COLO668 (cell line): ENCODE results near the gene SPSB1.
"Not testable (repeated sequence)": the region's sequence is repeated elsewhere in the genome, so short reads cannot be mapped to it uniquely, and the experiment has no call there.

Source experiments
- DNase-seq: peaks from one replicate; lab custom pipeline; 2025; ENCODE audit not compliant: unreplicated experiment; lab: John Stamatoyannopoulos, UW

Gene SPSB1

DNA sequence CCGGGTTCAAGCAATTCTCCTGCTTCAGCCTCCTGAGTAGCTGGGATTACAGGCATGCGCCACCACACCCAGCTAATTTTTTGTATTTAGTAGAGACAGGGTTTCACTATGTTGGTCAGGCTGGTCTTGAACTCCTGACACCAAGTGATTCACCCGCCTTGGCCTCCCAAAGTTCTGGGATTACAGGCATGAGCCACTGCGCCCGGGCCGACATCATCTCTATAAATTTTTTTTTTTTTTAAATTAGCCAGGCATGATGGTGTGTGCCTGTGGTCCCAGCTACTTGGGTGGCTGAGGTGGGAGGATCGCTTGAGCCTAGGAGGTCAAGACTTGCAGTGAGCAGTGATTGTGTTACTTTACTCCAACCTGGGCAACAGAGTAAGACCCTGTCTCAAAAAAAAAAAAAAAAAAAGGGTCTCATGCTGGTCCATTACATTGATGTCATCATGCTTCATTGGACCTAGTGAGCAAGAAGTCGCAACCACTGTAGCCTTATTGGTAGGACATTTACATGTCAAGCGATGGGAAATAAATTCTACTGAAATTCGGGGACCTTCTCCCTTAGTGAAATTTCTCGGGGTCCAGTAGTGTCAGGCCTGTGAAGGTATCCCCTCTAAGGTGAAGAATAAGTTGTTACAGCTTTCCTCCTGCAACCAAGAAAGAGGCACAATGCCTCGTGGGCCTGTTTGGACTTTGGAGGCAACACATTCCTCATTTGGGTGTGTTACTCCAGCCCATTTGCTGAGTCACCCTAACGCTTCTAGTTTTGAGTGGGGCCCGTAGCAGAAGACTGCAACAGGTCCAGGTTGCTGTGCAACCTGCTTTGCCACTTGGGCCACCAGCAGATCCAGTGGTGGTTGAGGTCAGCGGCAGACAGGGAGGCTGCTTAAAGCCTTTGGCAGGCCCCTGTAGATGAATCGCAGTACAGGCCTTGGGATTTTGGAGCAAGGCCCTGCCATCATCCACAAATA, 7.2 kb downstream of the SPSB1 start:
- DNase-seq, result not testable (repeated sequence)

GRCh38 chr1:9300573-9300972, 7.9 kb downstream of the SPSB1 start:
- no peak for DNase-seq

DNA sequence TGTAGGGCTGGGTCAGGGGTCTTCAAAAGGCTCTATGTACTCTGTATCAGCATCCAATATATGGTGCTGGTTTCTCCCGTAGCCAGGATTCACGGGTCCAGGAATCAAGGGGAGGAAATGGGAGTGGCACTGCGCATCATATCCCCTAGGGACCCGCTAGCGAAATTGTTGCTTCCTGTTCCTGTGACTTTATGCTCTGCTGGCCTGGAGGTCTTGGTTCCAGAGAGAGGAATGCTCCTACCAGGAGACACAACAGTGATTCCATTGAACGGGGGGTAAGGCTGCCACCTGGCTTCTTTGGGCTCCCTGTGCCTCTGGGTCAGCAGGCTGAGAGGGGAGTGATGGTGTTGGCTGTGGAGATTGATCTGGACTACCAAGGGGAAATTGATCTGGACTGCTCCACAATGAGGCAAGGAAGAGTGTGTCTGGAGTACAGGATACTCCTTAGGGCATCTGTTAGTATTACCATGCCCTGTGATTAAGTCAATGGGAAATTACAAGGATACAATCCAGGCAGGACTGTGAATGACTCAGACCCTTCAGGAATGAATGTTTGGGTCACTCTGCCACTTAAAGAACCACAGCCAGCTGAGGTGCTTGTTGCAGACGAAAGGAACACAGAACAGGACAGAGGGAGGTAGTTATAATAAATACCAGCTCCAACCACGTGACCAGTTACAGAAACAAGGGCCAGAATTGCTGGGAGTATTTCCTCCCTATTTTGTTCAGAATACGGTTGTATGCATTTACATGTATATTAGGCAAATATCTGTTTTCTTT, 10.2 kb downstream of the SPSB1 start:
- no peak for DNase-seq

- DNase-seq, result no peak
Observed at GRCh38 chr1:9303916-9304315, 11.2 kb downstream of the SPSB1 start.

DNA sequence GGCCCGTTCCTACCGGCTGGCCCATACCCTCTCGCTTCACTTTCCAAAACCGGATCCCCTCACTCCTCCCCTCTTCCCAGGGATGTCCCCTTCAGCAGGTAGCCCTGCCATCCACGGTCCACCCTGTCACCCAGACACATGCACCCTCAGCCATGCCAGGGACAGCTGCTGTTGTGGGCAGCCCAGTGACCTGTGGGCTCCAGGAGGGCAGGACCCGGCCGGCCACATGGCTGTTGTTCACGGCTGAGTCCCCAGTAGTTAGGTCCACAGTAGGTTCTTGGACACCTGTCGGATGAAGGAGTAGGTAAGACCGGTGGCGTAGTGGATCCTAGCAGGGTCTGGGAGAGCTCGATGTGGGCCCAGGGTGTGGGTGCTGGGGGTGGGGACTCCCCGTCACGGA, 12.5 kb downstream of the SPSB1 start:
- DNase-seq, result no peak

GRCh38 chr1:9306006-9306405, 13.3 kb downstream of the SPSB1 start:
- no peak for DNase-seq

DNA sequence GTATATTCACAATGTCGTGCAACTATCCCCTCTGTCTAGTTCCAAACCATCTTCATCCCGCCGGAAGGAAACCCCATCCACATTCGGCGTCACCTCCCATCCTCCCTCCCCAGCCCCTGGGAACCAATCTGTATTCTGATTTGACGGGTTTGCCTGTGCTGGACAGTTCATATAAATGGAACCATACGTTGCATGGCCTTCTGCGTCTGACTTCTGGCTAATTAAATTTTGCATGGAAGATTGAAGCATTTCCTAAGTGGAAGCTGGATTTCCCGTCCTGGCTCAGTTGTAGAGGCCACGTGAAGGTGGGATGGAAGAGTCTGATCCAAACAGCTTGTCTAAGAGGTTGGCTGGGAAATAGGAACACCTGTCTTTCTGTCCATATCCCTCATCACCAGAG, 14.6 kb downstream of the SPSB1 start:
- no peak for DNase-seq

DNA sequence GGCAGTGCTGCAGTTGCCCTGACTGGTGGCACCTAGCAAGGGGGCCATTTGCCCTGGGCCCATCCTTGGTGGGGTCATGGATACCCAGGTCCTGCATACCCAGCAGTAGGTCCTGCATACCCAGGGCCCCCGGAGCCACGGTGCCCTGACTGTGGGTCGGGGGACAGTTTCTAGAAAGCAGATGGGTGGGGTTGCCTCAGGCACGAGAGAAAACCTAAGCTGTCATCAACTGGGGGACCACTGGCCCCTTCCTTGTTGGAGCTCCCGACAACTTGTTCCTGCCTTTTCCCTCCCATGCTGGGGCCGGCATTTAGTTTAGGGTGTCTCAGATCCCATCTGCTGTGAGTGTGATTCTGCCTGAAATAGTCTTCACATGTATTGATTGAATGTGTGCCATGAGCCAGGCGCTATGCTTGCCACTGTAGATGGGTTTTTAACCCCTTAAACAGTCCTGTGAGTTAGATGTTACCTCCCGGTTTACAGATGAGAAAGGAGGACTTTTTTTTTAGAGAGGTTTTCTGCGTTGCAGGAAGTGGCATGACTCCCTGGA, 15.6 kb downstream of the SPSB1 start:
- no peak for DNase-seq

DNA sequence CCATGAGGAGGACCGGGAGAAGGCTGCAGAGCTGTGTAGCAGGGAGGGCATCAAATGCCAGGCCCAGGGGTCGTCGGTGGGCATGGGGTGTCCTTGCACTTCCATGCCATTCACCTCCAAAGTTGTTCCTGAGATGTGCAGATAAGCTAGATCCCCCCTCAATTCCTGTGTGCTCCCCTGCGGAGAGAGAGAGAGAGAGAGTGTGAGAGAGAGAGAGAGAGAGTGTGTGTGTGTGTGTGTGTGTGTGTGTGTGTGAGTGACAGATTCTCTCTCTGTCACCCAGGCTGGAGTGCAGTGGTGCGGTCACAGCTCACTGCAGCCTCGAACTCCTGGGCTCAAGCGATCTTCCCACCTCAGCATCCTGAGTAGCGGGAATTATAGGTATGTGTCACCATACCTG, 16.4 kb downstream of the SPSB1 start:
- DNase-seq, result no peak

- DNase-seq, result peak; percentile 25
Observed at GRCh38 chr1:9309991-9310390, 17.3 kb downstream of the SPSB1 start.

DNA sequence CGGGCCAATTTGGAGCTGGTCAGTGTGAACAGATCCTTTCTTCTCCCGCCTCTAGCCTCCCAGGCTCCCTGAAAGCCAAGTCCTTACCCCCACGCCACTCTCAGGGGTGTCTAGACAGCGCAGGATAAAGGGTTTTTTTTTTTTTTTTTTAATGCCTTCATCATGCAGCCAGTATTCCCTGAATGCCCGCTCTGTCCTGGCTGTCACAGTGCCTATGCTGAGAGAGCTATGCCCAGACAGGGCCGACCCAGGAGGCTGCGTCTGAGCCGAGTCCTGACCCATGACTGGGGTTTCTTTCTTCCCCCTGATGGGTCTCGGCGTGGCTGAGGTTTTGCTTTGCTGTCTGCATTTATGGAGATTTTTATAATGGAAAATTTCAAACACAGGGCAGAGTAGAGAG, 18.3 kb downstream of the SPSB1 start:
- no peak for DNase-seq

DNA sequence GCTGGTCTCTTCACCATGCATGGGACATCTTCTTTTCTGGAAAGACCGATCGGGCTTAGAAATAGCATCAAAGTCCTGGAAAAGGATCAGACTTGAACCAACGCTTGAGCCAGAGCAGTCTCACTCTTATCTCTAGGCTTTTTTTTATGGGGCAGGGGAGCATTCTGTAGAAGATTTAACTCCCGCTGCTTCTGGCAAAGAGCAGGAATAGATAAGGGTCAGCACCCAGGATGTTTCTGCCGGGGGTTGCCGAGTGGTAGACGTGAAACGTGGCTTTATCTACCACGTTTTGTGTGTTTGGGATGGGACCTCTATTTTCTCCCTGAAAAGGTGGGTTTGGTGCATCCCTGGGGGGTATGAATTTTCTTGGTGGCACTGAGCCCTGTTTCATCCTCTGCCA, 18.8 kb downstream of the SPSB1 start:
- no peak for DNase-seq

GRCh38 chr1:9312168-9312720, 19.6 kb downstream of the SPSB1 start:
- no peak for DNase-seq

DNA sequence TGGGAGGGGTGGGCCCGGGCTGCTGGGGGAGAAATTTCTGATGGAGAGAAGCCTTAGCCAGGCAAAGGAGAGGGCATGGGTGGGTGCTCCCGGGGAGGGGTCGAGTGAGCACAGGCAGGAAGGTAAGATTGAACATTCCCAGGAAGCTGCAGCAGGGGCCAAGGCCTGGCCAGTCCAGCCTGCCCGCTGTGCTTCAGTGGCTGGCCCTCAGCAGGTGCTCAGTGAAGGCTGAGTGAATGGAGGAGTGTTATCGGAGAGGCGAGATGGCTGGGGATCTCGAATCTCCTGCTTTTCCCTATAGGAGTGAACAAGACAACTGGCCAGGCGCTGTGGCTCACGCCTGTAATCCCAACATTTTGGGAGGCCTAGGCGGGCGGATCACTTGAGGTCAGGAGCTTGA, 20.9 kb downstream of the SPSB1 start:
- no peak for DNase-seq

DNA sequence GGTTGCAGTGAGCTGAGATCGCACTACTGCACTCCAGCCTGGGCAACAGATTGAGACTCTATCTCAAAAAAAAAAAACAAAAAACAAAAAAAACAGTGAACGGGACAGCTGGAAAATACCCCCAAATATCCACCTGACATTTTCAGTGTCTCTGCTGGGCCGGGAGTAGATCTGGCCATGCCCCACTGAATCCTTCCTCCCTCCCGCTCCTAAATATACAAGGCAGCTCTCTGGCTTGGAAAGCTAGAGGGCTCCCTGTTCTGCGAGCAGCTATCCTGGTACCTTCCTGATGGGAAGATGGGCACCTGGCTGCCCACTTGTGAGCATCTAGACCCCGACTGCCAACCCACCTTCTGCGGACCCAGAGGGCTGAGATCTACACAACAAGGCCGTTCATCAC, 21.4 kb downstream of the SPSB1 start:
- DNase-seq, result no peak

DNA sequence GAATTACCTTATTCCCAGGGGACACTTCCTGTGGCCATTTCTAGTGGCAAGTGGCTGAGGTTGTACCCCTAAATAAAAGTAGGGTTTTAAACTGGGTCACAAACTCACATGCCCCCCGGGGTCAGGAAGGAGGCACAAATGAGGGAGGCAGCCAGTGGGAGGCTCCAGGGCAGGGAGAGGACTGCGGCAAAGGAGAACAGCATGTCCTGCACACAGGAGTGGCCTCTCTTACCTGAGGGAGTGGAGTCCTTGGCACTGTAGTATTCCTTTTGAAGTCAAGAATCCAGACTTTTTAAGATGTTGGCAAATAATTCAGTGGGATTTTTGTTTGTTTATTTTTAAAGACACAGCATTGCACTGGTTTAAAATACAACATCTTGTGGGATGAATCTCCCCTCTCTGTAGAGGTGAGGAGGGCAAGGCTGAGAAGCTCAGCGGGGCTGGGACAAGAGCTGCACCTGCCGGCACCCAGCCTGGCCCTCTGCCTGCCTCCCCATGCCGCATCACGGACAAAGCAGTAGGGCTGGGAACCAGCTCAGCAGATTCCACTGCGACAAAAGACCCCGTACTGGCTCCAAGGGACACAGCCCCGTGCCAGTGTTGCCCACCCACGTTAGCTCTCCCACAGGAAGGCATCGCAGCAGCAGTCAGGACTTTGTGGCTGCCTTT, 22.2 kb downstream of the SPSB1 start:
- DNase-seq, result no peak

- no peak for DNase-seq
Observed at GRCh38 chr1:9315411-9316079, 22.9 kb downstream of the SPSB1 start.

GRCh38 chr1:9316080-9316444, 23.4 kb downstream of the SPSB1 start:
- no peak for DNase-seq

GRCh38 chr1:9316512-9316911, 23.8 kb downstream of the SPSB1 start:
- DNase-seq, result no peak

DNA sequence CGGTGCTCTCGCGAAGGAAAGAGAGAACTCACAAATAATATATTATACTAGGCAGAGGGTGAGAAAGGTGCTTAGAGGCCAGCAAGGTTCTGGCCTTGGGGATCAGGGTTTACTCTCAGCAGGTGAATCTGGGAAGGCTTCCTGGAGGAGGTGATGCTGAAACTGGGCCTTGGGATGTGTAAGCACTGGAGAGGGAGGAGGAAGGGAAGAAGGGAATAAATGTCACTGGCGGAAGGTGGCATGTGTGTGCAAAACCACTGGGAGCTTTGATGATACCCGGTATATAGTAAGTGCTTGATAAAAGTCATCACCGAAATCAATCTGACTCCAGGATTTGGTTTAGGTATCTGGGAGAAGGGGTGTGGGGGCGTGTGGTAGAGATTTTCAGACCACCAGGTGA, 24.4 kb downstream of the SPSB1 start:
- DNase-seq, result no peak
